Measurements from ENCODE around the gene RRM2. TPM values are rescaled to one million over a fixed set of nuclear protein-coding genes. Genes with fewer than 3 reads are reported as not detected.
A peak's percentile ranks its signal among the peaks of the same experiment; 100 is the strongest.

The RRM2 gene
- total RNA-seq, 1 experiment from 2014 or later, result 195 TPM

DNA sequence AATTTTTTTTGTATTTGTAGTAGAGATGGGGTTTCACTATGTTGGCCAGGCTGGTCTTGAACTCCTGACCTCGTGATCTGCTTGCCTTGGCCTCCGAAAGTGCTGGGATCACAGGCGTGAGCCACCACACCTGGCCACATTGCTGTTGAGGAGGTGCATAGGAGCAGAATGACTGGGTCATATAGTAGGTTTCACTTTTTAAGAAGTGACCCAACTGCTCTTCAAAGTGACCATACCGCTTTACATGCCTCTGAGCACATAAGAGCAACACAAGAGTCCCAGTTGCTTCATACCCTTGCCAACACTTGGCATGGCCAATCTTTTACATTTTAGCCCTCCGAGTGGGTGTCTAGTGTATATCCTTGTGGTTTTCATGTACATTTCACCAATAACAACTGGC lies 28.9 kb downstream of the RRM2 start:
- no peak for DNase-seq (ENCODE audit: low read depth)

DNA sequence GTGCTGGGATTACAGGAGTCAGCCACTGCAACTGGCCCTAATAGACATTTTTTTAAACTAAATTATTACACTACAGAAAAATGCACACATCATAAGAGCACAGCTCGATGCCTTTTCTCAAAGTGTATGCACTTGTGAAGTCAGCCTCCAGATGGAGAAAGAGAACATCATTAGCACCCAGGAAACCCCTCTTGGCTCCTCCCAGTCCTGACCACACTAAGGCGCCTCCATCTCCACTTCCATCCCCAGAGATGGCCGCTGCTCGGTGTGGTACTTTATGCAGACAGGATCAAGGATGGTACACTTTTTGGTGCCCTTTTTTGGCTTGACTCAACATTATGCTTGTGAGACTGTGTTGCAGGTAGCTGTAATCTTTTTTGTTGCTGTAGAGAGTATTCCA lies 34.8 kb downstream of the RRM2 start:
- DNase-seq (ENCODE audit: low read depth), result no peak

DNA sequence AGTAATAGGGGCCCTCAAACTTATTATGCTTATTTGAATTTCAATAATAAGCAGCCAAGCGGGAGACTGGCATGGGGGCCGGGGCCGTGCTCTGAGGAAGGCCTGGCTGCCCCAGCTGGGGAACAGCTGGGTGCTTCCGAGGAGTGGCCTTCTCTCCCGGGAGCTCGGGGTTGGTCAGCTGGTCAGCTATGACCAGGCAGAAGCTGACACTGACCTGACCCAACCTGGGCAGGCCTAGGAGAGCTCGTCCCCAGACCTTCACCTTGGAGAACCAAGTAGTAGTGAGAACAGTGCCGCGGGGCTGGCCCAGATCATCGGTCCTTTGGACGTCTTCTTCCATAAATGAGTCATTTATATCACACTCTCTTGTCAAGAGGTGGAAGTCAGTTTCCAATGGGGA lies 36.1 kb downstream of the RRM2 start:
- DNase-seq (ENCODE audit: low read depth), result no peak

DNA sequence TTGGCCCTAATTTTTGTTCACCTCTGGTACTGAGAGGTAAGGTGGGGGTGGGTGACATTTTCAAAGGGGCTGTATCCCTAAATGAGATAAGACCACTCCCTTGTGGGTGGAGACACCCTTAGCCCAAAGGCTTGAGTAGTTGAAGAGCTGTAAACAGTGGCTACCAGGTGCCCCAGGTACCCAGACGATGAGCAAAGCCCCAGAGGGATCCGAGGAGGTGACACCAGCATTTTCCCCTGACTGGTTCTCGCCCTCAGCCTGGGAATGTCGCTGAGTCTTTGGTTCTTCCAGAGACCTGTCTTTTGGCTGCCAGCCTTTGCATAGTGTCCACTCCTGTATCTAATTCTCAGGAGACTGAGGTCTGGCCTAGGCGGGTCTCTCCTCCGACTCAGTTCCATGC lies 36.5 kb downstream of the RRM2 start:
- no peak for DNase-seq (ENCODE audit: low read depth)

DNA sequence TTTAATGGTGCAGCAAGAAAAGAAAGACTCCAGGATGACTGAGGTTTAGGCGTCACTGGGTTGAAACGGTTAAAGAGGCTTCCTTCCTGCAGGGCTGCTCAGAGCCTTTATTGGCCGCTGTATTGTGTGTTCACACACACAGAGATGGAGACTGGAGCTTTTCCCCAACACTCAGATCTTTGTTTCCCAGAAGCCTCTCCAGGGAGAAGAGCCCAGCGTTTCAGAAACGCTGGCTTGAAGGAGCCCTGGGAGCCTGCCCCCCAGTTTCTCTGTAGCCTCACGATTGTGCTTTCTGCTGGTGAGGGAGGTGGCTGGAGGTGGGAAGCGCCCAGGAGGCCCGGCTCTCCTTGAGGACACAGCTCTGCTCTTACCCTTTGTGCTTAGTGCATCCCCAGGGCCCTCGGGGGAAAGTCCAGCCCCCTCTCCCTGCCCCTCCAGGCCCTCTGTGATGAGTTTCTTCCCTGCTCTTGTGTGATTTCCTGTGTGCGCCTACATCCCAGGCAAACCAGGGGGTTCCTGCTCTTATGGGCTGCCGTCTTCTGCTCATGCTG lies 37.1 kb downstream of the RRM2 start:
- no peak for DNase-seq (ENCODE audit: low read depth)

DNA sequence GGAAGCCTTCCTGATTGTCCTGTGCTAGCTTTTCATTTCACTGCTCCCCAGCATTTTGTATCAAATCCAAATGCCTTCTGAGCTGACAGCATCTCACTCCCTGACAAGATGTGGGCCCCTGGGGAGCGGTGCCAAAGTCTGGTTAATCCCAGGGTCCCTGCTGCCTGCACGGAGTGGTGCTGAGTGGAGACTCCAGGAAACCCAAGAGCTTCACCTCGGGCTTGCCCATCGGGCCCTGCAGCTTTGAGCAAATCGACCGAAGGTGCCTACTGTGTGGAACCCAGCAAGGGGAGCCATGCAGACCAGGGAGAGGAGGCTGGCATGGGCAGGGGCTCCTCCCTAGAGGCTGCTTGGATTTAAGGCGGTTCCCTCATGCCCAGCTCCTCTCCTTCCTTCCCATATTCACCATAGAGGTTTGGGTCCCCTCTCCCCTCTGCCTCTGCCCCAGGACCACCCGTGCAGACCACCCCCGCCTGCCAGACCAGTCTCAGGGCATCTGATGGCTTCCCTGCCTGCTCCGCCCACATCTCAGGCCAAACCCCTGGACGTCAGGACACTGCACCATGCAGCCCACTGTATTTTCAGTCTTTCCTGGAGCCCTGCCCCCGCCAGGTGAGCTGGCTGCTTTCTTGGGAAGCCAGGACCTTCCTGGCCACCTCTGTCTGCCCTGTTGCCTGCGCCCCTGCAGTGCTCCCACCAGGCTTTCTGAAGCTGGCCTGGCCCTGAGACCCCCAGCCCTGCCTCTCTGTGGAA lies 37.8 kb downstream of the RRM2 start:
- no peak for DNase-seq (ENCODE audit: low read depth)

GRCh38 chr2:10161206-10161931 lies 38.8 kb downstream of the RRM2 start:
- DNase-seq (ENCODE audit: low read depth), result peak; percentile 54

DNA sequence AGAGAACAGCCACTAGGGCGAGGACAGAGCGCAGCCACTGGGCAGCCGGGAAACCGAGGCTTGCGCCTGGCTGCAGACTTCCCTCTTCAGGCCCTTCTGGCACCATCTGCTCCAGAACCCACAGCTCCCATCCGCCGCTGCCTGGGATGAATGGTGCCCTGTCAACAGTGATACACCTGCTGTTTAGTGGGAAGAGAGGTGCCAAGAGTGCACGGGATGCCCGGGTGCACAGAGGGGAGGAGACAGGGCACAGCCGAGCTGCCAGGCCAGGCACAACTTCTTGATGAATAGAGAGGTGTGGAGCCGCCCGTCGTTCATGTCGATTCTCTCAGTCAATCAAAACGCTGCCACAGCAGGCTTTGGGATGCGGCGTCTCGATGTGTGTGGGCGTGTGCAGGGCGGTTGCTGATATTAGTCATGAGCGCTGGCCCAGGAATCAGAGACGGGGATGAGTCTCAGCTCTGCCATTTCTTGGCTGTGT lies 39.5 kb downstream of the RRM2 start:
- DNase-seq (ENCODE audit: low read depth), result peak; percentile 68

DNA sequence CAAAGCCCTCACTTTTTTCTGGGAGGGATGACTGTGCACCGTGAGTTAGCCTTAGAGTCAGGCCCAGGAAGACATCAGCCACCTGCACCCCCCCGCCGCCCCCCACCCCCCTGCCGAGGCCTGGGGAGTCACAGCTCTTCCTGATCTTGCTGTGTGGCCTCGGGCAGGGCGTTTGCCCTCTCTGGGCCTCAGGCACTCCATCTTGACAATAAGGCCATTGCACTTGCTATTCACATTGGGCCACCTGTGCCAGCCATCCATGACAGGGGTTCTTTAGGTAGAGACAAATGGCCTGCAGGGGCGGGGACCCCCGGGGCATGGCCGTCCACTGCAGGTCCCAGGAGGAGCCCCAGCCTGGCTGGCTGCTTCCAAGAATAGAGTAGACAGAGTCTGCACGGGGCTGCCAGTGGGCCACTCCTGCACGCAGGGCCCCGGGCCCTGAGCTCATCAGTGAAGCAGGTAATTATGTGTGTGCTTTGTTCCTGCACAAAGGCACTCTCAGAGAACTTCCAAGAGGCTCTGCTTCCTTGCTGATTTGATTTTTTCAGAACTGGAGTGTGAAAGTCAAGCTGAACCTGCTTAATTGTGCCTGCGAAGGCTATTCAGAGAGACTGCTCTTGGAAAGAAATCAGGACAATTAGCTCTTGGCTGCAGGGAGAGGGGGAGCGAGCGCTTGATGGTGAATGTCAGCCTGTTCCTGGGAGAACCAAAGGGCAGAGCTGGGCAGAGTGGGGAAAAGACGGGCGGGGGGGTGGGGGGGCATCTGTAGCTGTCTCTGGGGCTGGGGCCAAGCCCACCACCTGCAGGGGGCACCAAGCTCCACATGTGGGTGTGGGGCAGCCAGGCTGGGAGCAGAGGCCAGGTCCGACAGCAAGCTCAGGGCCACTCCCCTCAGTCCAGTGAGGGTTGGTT lies 40.3 kb downstream of the RRM2 start:
- no peak for DNase-seq (ENCODE audit: low read depth)

DNA sequence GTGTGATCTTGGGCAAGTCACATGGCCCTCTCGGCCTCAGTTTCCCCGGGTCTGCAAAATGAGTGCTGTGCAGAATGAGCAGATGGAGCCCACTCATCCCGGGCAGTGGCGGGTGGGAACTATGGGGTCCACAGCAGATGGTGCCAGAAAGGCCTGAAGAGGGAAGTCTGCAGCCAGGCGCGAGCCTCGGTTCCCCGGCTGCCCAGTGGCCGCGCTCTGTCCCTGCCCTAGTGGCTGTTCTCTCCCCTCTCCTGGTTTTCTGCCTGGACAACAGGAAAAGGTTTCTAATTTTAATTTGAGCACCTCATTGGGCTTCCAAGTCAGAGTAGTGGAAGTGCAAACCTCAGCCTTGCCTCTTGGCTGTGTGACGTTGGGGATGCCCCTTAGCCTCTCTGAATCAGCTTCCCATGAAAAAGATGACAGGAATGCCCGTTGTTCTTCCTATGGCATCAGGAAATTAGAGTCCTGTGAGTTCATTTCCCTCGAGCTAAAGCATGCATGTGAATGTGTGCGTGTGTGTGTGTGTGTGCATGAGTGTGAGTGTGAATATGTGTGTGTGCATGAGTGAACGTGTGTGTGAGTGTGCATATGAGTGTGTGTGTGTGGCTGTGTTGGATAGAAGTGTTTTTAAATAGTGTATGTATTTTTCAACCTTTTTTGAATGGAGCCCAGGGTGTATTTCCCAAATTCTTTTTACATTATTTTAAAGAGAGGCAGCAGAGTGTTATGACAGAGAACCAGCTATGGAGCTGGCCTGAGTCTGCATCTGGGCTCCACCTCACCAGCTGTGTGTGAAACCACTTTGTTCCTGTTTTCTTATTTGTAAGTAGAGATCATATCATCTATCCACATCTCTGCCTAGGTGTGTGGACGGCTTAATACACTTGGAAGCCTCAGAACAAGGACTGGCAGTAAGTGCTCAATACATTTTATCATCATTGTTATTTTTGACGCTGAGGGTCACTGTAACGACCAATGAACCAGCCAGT lies 41.3 kb downstream of the RRM2 start:
- DNase-seq (ENCODE audit: low read depth), result peak; percentile 41

- no peak for DNase-seq (ENCODE audit: low read depth)
These were observed 42.1 kb downstream of the RRM2 start for GRCh38 chr2:10164601-10165000.

DNA sequence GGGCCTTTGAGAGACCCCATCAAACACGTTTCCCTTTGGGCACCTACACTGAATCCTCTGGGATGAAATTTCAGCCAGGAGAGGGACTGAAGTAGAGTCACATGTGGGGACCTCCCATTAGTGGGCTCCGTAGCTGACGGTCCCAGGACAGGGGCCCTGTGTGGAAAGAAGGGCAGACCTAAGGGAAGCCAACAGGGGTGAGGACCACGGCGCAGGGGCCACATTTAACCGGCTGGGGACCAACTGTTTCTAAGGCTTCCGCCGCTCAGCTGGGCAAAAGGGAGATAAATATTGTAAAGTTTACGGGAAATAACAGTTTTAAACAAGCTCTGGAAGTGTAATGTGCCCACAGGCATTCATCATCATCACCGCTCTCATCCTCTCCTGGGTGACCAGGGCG lies 42.7 kb downstream of the RRM2 start:
- DNase-seq (ENCODE audit: low read depth), result no peak

DNA sequence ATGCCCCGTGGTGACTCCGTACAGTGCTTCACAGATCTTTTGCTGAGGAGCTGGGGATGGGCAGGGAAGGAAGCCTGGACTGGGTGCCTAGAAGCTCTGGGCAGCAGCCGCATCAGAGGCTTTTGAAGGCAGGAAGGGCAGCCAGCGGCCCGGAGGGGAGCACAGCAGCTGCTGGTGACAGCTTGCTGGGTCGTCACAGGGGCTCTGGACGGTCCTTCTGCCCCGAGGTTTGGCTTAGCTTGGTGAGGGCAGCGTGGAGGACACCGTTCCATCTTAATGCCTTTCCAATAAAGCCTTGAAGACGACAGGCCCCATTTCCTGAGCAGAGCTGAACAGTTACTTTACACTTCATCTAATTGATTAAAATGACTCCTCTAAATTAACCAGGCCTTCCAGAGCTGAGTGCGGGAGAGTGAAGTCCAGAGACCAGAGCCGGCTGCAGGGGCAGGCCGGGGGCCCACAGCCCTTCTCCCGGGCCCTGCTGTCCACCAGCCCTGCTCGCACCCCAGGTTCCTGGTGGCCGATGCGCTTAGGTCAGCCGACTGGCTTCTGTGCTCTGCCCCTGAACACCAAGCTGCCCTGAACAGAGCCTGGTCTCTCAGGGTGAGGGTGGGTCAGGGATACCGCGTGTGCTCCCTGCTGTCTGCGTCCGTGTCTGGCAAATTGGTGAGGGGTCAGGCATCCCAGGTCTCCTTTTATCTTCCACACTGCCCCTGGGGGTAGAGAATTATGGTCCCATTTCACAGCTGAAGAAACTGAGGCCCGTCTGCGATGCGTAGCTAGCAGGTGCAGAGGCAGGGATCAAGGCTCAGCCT lies 43.5 kb downstream of the RRM2 start:
- DNase-seq (ENCODE audit: low read depth), result no peak

- no peak for DNase-seq (ENCODE audit: low read depth)
These were observed 44.2 kb downstream of the RRM2 start for GRCh38 chr2:10166676-10167292.

GRCh38 chr2:10167316-10167715 lies 44.8 kb downstream of the RRM2 start:
- DNase-seq (ENCODE audit: low read depth), result no peak

DNA sequence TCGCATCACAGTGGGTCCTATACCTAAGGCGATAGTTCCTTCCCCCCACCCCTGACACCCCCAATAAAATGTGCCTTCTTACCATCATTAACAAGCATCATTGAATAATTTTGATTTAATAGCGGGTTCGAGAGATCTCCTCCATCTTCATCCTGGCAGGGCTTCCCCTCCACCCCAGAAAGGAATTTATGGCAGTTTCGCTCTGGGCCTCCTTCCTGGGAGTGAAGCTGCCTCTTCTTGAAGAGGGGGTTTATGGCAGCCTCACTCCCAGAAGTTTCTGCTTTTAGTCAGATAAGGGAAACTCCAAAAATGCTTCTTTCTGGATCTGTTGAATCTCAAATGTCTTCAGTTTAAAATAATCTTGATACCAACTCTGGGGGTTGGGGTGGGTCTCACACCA lies 45.7 kb downstream of the RRM2 start:
- DNase-seq (ENCODE audit: low read depth), result no peak

DNA sequence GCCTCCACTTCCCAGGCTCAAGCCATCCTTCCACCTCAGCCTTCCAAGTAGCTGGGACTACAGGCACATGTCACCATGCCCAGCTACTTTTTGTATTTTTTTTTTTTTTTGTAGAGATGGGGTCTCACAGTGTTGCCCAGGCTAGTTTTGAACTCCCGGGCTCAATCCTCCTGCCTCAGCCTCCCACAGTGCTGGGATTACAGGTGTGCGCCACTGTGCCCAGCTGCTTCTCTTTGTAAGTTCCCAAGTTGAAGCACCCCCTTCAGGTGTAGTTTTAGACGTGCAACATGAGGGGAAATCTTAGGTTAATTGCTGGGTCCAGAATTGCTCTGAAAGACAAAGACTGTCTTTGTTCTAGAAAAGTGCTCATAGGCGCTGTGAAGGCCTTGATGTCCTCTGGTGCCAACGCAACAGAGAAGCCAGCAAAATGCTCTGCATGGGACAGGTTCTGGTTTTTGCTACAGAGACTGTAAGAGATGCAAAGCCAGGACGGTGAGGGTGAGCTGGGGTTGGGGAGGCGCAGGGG lies 46.6 kb downstream of the RRM2 start:
- DNase-seq (ENCODE audit: low read depth), result no peak

GRCh38 chr2:10169581-10169980 lies 47.0 kb downstream of the RRM2 start:
- DNase-seq (ENCODE audit: low read depth), result peak; percentile 28

DNA sequence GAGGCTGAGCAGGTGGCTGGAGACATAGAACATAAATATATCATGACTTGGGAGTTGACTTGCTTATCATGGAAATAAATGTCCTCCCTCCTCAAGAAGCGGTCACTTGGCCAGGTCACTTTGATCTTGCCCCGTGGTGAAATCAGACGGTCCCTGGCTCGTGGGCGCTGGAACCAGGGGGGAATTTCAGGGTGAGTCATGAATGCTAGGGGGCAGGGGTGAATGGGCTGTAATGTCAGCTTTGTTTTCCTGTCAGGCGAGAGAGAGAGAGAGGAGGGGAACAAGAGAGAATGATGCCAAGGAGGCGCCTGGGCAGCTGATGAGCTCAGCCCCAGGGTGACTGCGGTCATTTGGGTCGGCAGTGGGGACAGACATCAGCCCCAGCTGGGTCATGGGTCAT lies 47.7 kb downstream of the RRM2 start:
- peak; percentile 67 for DNase-seq (ENCODE audit: low read depth)

Measured in HT1080 (cell line).